IMR-90 (cell line): ENCODE measurements around the gene RAB15.

Source experiments
- BHLHE40 ChIP-seq: fragments of 150-350 bp; IDR thresholded peaks from 2 replicates; pipeline ENCODE4 v1.6.1; 2016; ENCODE audit warnings: mild to moderate bottlenecking, low read depth, low read length
- CEBPB ChIP-seq: IDR thresholded peaks from 2 replicates; pipeline ENCODE4 v1.6.1; 2012; ENCODE audit warnings: low read depth, low read length, improper control_type of control experiment
- CHD1 ChIP-seq: IDR thresholded peaks from 2 replicates; pipeline ENCODE4 v1.6.1; 2012; ENCODE audit warnings: low read depth, low read length, improper control_type of control experiment
- CTCF ChIP-seq: conservative IDR thresholded peaks from 2 replicates; pipeline ENCODE4 v1.5.1; 2012; ENCODE audit warnings: mild to moderate bottlenecking, low read depth, low read length, improper control_type of control experiment
- ELK1 ChIP-seq: fragments of 150-350 bp; IDR thresholded peaks from 2 replicates; pipeline ENCODE4 v1.6.1; 2016; ENCODE audit warnings: low read depth, mild to moderate bottlenecking, low read length, moderate library complexity, borderline replicate concordance
- FOS ChIP-seq: fragments of 150-350 bp; IDR thresholded peaks from 2 replicates; pipeline ENCODE4 v1.6.1; 2016; ENCODE audit warnings: low read depth, low read length
- MAZ ChIP-seq: IDR thresholded peaks from 2 replicates; pipeline ENCODE4 v1.6.1; 2012; ENCODE audit warnings: low read depth, mild to moderate bottlenecking, low read length, improper control_type of control experiment, moderate library complexity, borderline replicate concordance
- POLR2A ChIP-seq: IDR thresholded peaks from 2 replicates; pipeline ENCODE4 v1.6.1; 2012; ENCODE audit warnings: mild to moderate bottlenecking, low read depth, low read length
- RAD21 ChIP-seq: IDR thresholded peaks from 2 replicates; pipeline ENCODE4 v1.6.1; 2012; ENCODE audit warnings: low read length, improper control_type of control experiment
- RCOR1 ChIP-seq: IDR thresholded peaks from 2 replicates; pipeline ENCODE4 v1.6.1; 2012; ENCODE audit warnings: mild to moderate bottlenecking, low read length, improper control_type of control experiment; ENCODE audit not compliant: insufficient replicate concordance
- SMC3 ChIP-seq: fragments of 150-350 bp; IDR thresholded peaks from 2 replicates; pipeline ENCODE4 v1.6.1; 2016; ENCODE audit warnings: low read depth, mild to moderate bottlenecking, antibody characterized with exemption, low read length, moderate library complexity

GRCh38 chr14:64950889-64951288, 21.2 kb downstream of the RAB15 start:
- no peak for TF ChIP-seq CTCF
- TF ChIP-seq CHD1 = no peak
- TF ChIP-seq RAD21 = no peak
- TF ChIP-seq CEBPB = no peak
- TF ChIP-seq RCOR1 = no peak
- no peak for TF ChIP-seq POLR2A
- TF ChIP-seq BHLHE40 = no peak
- TF ChIP-seq MAZ = no peak
- no peak for TF ChIP-seq FOS
- TF ChIP-seq SMC3 = no peak
- no peak for TF ChIP-seq ELK1
